Dendritic cell treated with granulocyte-macrophage colony-stimulating factor and Interleukin-4, amounts not matched to agents 40 ng/mL and 50 ng/mL, for 4 days (primary cell): Measurements from ENCODE around the gene ATP5F1D.
A peak's percentile ranks its signal among the peaks of the same experiment; 100 is the strongest.

ENCODE experiments used
- H3K27ac Mint-ChIP-seq: one replicate; pipeline ENCODE4 v1.8.0; 2022; ENCODE audit warnings: mild to moderate bottlenecking, mixed read lengths
- H3K27me3 Mint-ChIP-seq: one replicate; pipeline ENCODE4 v1.8.0; 2022; ENCODE audit warnings: mild to moderate bottlenecking, mixed read lengths
- H3K36me3 Mint-ChIP-seq: one replicate; pipeline ENCODE4 v1.8.0; 2022; ENCODE audit warnings: low read depth, mixed read lengths
- H3K4me1 Mint-ChIP-seq: one replicate; pipeline ENCODE4 v1.8.0; 2022; ENCODE audit warnings: low read depth, mixed read lengths
- H3K4me3 Mint-ChIP-seq: one replicate; pipeline ENCODE4 v1.8.0; 2022; ENCODE audit warnings: mild to moderate bottlenecking, moderate library complexity, mixed read lengths
- H3K9me3 Mint-ChIP-seq: one replicate; pipeline ENCODE4 v1.8.0; 2022; ENCODE audit warnings: mixed read lengths
- intact Hi-C: fragments of 100-400 bp; cut with micrococcal nuclease; formaldehyde crosslinking; loops from one replicate; pipeline ENCODE4 v1.15.0; 2022

Gene ATP5F1D

DNA sequence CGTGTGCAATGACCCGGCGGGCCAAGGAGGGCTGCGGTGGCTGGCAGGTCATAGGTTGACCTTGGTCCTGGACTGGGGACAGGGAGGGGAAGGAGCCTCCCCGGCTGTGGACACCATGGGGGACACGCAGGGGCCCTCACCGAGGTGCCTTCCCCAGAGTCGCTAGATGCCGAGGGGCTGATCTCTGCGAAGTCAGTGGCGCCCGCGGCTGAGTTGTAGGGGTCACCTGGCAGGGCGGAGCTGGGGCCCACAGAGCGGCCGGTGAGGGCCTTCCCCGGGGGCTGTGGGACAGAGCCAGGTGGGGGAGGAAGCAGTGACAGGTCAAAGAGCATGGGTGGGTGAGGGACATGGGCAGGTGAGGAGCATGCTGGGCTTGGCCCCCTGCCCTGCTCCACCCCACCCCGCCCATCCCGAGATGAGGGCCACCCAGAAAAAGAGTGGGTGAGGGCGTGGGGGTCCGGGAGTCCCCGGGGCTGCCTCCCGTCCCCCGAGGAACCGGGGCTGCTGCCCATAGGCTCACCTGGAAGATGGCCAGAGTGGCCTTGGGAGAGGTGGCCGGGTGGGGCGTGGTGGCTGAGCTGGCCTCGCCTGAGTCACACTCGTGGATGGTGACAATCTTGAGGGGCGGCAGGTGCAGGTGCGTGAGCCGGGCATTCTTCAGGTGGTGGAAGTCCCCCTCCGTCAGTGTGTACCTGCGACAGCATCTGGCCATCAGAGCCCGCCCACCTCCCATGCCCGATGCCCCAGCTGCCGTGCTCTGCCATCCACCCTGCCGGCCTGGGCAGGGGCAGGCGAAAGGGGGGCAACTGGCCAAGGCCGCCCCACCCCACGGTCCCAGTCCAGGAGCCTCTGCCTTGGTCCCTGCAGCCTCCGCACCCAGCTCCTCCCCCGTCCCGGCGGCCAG, 7.2 kb upstream of the ATP5F1D start:
- intact Hi-C loops: no loop called here
- Mint-ChIP-seq H3K4me3 (no peak overlapping the region), H3K9me3 (no peaks in the 10 kb centered on the region), H3K4me1 (peaks cover 21% of the 10 kb centered on the region), H3K27ac (no peak overlapping the region), H3K27me3 (peaks cover 48% of the 10 kb centered on the region), H3K36me3 (no peaks in the 10 kb centered on the region)

DNA sequence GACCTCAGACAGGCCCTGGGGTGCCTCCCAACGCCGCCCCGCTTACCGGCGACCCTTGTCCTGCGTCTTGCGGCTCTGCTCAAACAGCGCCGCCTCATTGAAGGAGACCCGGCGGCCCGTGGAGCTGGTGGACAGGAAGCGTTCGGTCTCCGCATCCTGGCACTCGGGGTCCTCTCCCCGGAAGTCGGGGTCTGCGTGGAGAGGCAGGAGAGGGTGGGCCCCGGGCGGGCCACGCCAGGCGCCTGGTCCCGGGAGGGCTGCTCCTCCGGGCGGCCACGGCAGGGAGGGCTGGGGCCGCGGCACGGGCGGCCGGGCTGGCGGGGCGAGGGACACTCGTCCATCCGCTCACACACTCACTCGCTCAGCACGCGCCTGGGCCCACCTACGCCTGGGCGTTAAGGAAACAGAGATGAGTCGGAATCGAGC, 6.6 kb upstream of the ATP5F1D start:
- Mint-ChIP-seq H3K4me3 (no peak overlapping the region), H3K4me1 (peaks cover 25% of the 10 kb centered on the region), H3K27ac (no peak overlapping the region), H3K36me3 (no peaks in the 10 kb centered on the region), H3K27me3 (peaks cover 50% of the 10 kb centered on the region), H3K9me3 (no peaks in the 10 kb centered on the region)
- intact Hi-C loops: no loop called here

DNA sequence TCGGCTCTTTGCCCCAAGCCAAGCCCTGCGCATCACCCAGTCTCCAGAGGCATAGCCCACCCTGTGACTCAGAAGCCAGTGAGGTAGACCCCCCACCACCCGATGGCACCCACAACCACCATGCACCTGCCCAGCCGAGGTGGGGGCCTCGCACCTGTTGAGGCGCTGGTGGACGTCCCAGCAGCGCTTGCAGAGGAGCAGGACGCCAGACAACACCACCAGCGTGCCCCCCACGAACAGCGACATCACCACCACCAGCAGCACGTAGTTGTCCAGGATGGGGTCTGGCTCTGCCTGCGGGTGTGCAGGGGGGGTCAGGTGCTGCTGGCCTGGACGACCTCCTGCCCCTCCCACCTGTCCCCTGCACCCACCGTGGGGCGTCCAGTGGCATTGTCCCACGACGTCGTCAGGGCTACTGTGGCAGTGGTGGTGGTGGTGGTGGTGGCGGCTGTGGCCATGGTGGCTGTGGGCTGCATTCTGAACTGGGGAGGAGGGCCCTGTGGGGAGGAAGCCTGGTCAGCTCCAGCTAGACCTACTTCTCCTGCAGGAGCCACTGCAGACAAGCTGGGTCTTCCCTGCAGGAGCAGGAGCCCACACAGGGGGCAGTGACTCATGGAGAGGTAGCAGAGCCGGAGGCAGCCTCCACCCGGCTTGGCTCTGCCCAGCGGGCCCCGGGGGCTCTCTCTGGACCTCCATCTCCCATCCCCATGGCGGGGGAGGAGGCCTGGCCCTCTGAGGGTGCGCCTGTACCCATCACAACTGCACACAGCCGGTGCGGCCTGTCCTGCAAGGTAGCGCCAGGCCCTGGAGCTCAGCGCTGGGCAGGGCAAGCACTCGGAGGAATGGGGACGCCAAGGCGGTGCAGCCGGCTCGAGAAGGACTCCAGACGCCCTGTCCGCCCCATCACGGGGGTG, 5.7 kb upstream of the ATP5F1D start:
- H3K27ac Mint-ChIP-seq: no peak overlapping the region
- H3K36me3 Mint-ChIP-seq: no peaks in the 10 kb centered on the region
- H3K4me1 Mint-ChIP-seq: peaks cover 26% of the 10 kb centered on the region
- intact Hi-C loops: no loop called here
- peak overlapping the region; percentile 40 for H3K4me3 Mint-ChIP-seq
- peaks cover 50% of the 10 kb centered on the region for H3K27me3 Mint-ChIP-seq
- H3K9me3 Mint-ChIP-seq: no peaks in the 10 kb centered on the region

GRCh38 chr19:1236576-1236975, 5.0 kb upstream of the ATP5F1D start:
- Mint-ChIP-seq H3K27me3 (peaks cover 51% of the 10 kb centered on the region), H3K36me3 (no peaks in the 10 kb centered on the region), H3K4me3 (peak overlapping the region; percentile 40), H3K9me3 (no peaks in the 10 kb centered on the region), H3K4me1 (peaks cover 31% of the 10 kb centered on the region), H3K27ac (no peak overlapping the region)
- intact Hi-C loops: no loop called here

DNA sequence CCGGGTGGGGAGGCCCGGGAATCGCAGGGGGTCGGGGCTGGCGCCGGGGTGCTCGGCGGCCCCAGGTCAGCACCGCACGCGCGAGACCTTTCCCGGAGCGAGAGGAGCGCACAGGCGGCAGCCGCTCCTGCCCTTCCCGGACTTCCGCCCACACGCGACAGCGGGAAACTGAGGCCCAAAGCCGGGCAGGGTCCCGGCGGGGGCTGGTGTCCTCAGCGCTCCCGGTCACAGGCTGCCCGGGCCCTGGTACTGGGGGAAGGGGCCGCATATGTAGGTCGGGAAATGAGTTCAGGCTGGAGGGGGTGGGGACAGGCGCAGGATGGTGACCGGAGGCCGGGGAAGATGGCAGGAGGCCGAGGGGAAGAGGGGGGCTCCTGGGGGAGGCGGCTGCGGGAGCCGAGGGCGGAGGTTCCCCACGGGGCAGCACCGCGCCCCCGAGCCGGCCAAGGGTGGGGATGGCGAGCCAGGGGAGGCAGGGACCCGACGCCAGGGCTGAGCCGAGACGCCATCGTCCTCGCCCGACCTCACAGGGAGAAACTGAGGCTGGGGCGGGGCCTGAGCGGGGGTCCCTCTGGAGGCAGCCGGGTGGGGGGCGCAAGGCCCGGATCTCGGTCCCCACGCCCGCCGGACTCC, 4.4 kb upstream of the ATP5F1D start:
- intact Hi-C loops: no loop called here
- no peaks in the 10 kb centered on the region for H3K9me3 Mint-ChIP-seq
- peaks cover 28% of the 10 kb centered on the region for H3K4me1 Mint-ChIP-seq
- H3K27ac Mint-ChIP-seq: no peak overlapping the region
- H3K27me3 Mint-ChIP-seq: peaks cover 49% of the 10 kb centered on the region
- H3K36me3 Mint-ChIP-seq: peaks cover 2% of the 10 kb centered on the region
- peak overlapping the region; percentile 62 for H3K4me3 Mint-ChIP-seq

GRCh38 chr19:1237754-1238368, 3.7 kb upstream of the ATP5F1D start, which contains the start of gene CBARP:
Gene CBARP, minus strand, starts transcription at chr19:1238005. Its CDS starts 1,905 bp downstream, at chr19:1236100.
- peaks cover 32% of the 10 kb centered on the region for H3K4me1 Mint-ChIP-seq
- peaks cover 49% of the 10 kb centered on the region for H3K27me3 Mint-ChIP-seq
- H3K27ac Mint-ChIP-seq: peak within 1 kb of the TSS; percentile 59
- intact Hi-C loops: no loop called here
- no peaks in the 10 kb centered on the region for H3K9me3 Mint-ChIP-seq
- H3K36me3 Mint-ChIP-seq: peaks cover 8% of the 10 kb centered on the region
- H3K4me3 Mint-ChIP-seq: peak within 1 kb of the TSS; percentile 68

GRCh38 chr19:1238369-1239303, 2.9 kb upstream of the ATP5F1D start:
- intact Hi-C loops: no loop called here
- H3K36me3 Mint-ChIP-seq: peaks cover 14% of the 10 kb centered on the region
- peaks cover 40% of the 10 kb centered on the region for H3K4me1 Mint-ChIP-seq
- H3K27me3 Mint-ChIP-seq: peaks cover 44% of the 10 kb centered on the region
- H3K9me3 Mint-ChIP-seq: no peaks in the 10 kb centered on the region
- H3K27ac Mint-ChIP-seq: peak overlapping the region; percentile 59
- H3K4me3 Mint-ChIP-seq: peak overlapping the region; percentile 68

GRCh38 chr19:1239420-1239795, 2.1 kb upstream of the ATP5F1D start:
- H3K27ac Mint-ChIP-seq: peak overlapping the region; percentile 55
- peaks cover 37% of the 10 kb centered on the region for H3K27me3 Mint-ChIP-seq
- H3K4me1 Mint-ChIP-seq: peaks cover 45% of the 10 kb centered on the region
- H3K4me3 Mint-ChIP-seq: no peak overlapping the region
- H3K36me3 Mint-ChIP-seq: peaks cover 21% of the 10 kb centered on the region
- intact Hi-C loops: no loop called here
- H3K9me3 Mint-ChIP-seq: no peaks in the 10 kb centered on the region

- peaks cover 34% of the 10 kb centered on the region for H3K27me3 Mint-ChIP-seq
- peaks cover 27% of the 10 kb centered on the region for H3K36me3 Mint-ChIP-seq
- peak overlapping the region; percentile 66 for H3K4me3 Mint-ChIP-seq
- H3K4me1 Mint-ChIP-seq: peaks cover 51% of the 10 kb centered on the region
- no peaks in the 10 kb centered on the region for H3K9me3 Mint-ChIP-seq
- peak overlapping the region; percentile 55 for H3K27ac Mint-ChIP-seq
- intact Hi-C loops: no loop called here
Measured at GRCh38 chr19:1239796-1240737, 1.5 kb upstream of the ATP5F1D start.

DNA sequence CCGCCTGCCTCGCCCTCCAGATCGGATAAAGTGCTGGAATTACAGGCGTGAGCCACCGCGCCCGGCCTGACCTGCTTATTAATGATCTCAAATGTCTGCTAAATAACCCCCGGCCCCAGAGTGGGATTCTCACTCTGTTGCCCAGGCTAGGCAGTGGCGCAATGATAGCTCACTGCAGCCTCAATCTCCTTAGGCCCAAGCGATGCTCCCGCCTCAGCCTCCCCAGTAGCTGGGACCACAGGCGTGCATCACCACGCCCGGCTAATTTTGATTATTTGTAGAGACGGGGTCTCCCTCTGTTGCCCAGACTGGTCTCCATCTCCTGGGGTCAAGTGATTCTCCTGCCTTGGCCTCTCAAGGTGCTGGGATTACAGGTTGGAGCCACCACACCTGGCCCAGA, 626 bp upstream of the ATP5F1D start:
- peaks cover 25% of the 10 kb centered on the region for H3K27me3 Mint-ChIP-seq
- H3K36me3 Mint-ChIP-seq: peaks cover 29% of the 10 kb centered on the region
- H3K27ac Mint-ChIP-seq: peak overlapping the region; percentile 78
- intact Hi-C loops: no loop called here
- H3K4me3 Mint-ChIP-seq: peak overlapping the region; percentile 44
- no peaks in the 10 kb centered on the region for H3K9me3 Mint-ChIP-seq
- H3K4me1 Mint-ChIP-seq: peaks cover 59% of the 10 kb centered on the region

GRCh38 chr19:1243768-1244692, 2.5 kb downstream of the ATP5F1D start:
- peaks cover 61% of the 10 kb centered on the region for H3K4me1 Mint-ChIP-seq
- intact Hi-C loops: loop anchor here (1.0 kb wide), 1 partner anchor 23 kb away; no protein-coding TSS in a partner anchor
- no peaks in the 10 kb centered on the region for H3K9me3 Mint-ChIP-seq
- peaks cover 37% of the 10 kb centered on the region for H3K36me3 Mint-ChIP-seq
- peaks cover 5% of the 10 kb centered on the region for H3K27me3 Mint-ChIP-seq
- H3K4me3 Mint-ChIP-seq: peak overlapping the region; percentile 84
- peak overlapping the region; percentile 95 for H3K27ac Mint-ChIP-seq
